Left renal cortex interstitium (tissue), 4 donors: ENCODE results near the gene CPEB2. TPM values are rescaled to one million over a fixed set of nuclear protein-coding genes. Genes with fewer than 3 reads are reported as not detected.
"Not testable (repeated sequence)": the region's sequence is repeated elsewhere in the genome, so short reads cannot be mapped to it uniquely, and the experiment has no call there.

Experiments used
- DNase-seq, 4 donors: peaks; one replicate each; pipeline ENCODE4 v3.0.0-alpha.2; 2013; ENCODE audit warnings: low read depth in 4 of 4, low spot score in 2 of 4, missing footprints in 1 of 4
- polyA plus RNA-seq, 4 donors: library from polyadenylated mRNA; unstranded; fragments of 120-200 nt; gene quantifications; one replicate each; pipeline ENCODE4 v1.2.1, GENCODE V29; 2013; ENCODE audit not compliant: insufficient read length in 4 of 4

The CPEB2 gene
- polyA plus RNA-seq, 4 donors: 15.2 to 25.7 (median 17.3) TPM

GRCh38 chr4:15042529-15043167 is 40.4 kb downstream of the CPEB2 start:
- no peak for DNase-seq

- DNase-seq: no peak
These were observed 40.9 kb downstream of the CPEB2 start for GRCh38 chr4:15043226-15043625.

- DNase-seq: no peak
These were observed 41.6 kb downstream of the CPEB2 start for GRCh38 chr4:15043922-15044321.

DNA sequence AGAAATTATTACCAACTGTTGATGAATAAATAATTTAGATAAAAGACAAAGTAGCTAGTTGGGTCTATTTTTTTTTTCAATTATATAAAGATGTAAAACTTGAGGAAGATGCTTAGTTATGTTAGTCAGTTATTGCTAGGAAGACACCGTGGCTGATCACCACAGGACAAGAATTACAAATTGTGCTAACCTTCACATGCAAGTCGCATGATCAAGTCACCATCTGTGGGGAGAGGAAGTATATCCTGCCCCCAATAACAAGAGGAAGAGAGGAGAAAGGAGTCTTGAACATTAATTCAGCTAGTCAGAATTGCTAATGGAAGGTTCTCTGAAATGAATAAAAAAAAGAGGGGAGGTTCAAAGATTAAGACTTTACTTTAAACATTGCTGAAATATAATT is 52.3 kb downstream of the CPEB2 start:
- no peak for DNase-seq

DNA sequence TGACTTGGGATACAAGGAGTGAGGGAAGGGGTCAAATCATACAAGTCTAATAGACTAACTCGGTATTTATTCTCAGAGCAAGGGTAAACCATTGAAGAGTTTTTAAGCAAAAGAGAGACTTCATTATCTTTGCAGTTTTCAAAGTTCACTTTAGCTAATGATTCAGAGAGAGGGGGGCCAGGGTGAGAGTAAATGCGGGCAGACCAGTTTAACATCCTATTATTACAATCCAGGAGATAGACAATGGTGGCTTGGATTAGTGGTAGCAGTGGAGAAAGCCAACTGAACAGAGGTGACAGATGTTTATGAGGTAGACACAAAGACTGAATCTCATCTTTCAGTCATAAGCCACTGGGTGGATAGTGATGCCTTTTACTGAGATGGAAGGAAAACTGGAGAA is 57.9 kb downstream of the CPEB2 start:
- no peak for DNase-seq

GRCh38 chr4:15063341-15063740 is 61.1 kb downstream of the CPEB2 start:
- DNase-seq: no peak

GRCh38 chr4:15065516-15065915 is 63.2 kb downstream of the CPEB2 start:
- no peak for DNase-seq

- no peak for DNase-seq
These were observed 63.9 kb downstream of the CPEB2 start for GRCh38 chr4:15066140-15066539.

- DNase-seq: no peak
These were observed 66.0 kb downstream of the CPEB2 start for GRCh38 chr4:15068298-15068697.

DNA sequence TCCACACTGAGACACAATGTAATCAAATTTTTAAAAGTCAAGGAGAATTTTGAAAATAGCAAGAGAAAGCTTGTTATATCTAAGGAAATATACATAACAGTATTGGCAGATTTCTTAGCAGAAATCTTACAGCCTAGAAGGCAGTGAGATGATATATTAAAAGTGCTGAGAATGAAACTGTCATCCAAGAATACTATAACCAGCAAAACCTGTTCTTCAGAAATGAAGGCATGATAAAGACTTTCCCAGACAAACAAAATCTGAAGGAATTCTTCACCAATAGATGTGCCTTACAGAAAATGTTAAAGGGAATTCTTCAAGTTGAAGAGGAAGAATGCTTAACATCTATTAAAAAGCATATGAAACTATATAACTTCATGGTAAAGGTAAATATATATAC is 73.6 kb downstream of the CPEB2 start:
- DNase-seq: no peak

DNA sequence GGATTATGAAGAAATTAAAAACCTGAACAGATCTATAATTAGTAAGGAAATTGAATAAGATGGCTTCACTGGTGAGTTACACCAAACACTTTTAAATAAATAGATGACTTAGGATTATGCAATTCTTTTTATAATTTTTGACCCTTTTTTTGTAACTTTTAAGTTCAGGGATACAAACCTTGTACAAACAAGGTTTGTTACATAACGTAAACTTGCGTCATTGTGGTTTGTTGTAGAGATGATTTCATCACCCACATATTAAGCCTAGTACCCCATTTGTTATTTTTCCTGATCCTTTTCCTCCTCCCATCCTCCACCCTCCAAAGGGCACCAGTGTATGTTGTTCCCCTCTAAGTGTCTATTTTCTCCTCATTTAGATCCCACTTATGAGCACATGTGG is 75.7 kb downstream of the CPEB2 start:
- DNase-seq: no peak

GRCh38 chr4:15078682-15079642 is 76.7 kb downstream of the CPEB2 start:
- DNase-seq: no peak

GRCh38 chr4:15084780-15085179 is 82.5 kb downstream of the CPEB2 start:
- DNase-seq: no peak

- DNase-seq: not testable (repeated sequence)
These were observed 83.5 kb downstream of the CPEB2 start for GRCh38 chr4:15085762-15086161.

DNA sequence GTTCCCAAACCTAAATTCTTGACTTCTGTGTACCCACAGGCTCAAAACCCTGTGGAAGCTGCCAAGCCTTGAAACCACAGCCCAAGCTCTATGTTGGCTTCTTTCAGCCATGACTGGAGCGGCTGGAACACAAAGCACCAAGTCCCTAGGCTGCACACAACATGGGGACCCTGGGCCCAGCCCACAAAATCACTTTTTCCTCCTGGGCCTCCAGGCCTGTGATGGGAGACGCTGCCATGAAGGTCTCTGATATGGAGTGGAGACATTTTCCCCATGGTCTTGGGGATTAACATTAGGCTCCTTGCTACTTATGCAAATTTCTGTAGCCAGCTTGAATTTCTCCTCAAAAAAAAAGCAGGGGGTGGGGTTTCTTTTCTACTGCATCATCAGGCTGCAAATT is 84.0 kb downstream of the CPEB2 start:
- DNase-seq: not testable (repeated sequence)

DNA sequence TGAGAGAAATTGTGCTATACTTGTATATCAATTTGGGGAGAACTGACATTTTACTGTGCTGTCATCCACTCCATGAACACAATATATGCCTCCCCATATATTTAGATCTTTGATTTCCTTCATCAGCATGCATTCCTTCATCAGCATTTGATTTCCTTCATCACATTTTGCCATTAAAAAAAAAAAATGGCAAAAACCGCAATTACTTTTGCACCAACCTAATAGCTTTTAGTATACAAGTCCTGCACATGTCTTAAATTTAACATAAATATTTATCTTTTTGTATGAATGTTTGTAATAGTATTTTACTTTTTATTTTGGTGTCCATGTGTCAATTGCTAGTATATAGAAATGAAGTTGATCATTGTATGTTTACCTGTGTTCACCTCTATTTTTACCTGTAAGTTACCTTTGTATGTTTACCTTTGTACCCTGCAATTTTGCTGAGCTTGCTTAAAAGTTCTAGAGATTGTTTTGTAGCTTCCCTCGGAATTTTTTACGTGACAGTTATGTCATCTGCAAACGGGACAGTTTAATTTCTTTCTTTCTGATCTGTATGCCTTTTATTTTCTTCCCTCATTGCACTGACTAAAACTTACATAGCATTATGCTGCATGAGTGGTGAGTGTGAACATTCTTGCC is 86.2 kb downstream of the CPEB2 start:
- no peak for DNase-seq

DNA sequence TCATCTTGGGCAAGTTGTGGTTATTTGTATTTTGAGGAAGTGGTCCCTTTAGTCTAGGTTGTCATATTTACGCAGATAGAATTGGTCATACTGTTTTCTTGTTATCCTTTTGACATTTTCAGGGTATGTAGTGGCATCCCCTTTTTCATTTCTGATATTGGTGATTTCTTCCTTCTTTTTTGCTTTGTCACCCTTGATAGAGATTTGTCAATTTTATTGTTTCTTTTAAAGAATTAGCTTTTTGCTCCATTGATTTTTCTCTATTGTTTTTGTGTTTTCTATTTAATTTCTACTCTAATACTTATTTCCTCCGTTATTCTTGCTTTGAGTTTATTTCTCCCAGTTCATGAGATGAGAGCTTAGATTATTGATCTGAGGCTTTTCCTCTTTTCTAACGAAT is 87.7 kb downstream of the CPEB2 start:
- DNase-seq: no peak

GRCh38 chr4:15100380-15100779 is 98.1 kb downstream of the CPEB2 start:
- DNase-seq: no peak

GRCh38 chr4:15100994-15101695 is 98.9 kb downstream of the CPEB2 start:
- DNase-seq: no peak

DNA sequence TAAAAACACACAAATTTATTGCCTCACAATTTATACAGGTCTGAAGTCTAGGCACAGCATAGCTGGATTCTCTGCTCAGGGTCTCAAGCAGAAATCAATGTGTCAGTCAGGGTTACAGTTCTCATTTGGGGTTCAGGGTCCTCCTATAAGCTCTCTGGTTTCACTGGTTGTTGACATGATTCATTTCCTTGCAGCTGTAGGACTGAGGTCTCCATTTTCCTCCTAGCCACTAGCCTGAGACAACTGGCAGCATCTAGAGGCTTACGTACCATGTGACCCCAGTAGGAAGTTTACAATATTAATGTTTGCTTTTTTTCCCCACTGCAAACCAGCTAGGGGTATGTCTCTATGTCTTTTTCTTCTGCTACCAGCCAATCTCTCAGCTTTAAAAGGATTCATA is 102.5 kb downstream of the CPEB2 start:
- DNase-seq: no peak

- no peak for DNase-seq
These were observed 104.1 kb downstream of the CPEB2 start for GRCh38 chr4:15106399-15106798.
